NT2/D1 (cell line): ENCODE results near the gene DDX23.

Experiments
- SUZ12 ChIP-seq: IDR thresholded peaks from 2 replicates; pipeline ENCODE4 v1.6.1; 2011; ENCODE audit not compliant: insufficient read length, insufficient read depth; ENCODE audit errors: extremely low read depth
- ZNF274 ChIP-seq: IDR thresholded peaks from 2 replicates; pipeline ENCODE4 v1.6.1; 2011; ENCODE audit warnings: mild to moderate bottlenecking, low read depth, low read length

DNA sequence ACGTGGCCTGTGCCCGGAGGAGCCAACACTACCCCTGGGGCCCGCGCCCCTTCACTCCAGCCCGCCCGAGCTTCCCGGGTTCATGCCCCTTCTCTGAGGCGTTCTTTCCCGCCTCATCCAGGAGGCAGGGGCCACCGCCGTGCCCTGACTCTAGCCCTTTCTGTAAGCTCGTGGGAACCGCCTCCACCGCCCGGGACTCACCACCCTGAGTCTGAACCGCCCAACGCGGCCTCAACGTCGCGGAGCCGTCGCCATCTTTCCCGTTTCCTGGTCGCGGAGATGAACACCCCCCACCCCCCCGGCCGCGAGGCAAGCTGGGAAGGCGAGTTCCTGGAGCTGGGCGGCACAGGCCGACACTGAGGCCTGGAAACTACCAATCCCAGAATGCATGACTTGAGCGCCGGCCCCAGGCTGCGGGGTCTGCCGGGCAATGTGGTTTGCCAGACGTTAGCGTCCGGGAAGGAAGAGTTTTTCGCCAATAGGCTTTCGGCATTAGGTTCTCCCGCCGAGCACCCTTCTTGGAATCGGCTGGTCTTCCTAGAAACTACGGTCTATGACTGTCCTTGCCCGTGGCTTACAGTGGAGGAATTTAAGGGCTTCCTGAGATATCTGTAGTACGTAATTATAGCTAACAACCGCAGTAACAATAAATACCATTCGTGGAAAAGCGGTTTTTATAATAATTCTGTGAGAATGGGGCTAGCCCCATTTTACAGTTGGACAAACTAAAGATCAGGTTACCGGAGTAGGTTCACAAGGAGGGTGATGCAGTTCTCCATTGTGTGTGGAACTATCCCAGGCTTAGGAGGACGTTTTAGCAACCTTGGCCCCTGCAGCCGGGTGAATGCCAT, at the start of gene DDX23:
- TF ChIP-seq SUZ12 (no peak), ZNF274 (no peak)
